Activated CD4-positive, CD25-positive, alpha-beta regulatory T cell (primary cell): ENCODE results near the gene DLX1.

Experiments used
- DNase-seq, 4 experiments: peaks; one replicate each; lab custom pipeline; 2025; lab: John Stamatoyannopoulos, UW

The DLX1 gene

DNA sequence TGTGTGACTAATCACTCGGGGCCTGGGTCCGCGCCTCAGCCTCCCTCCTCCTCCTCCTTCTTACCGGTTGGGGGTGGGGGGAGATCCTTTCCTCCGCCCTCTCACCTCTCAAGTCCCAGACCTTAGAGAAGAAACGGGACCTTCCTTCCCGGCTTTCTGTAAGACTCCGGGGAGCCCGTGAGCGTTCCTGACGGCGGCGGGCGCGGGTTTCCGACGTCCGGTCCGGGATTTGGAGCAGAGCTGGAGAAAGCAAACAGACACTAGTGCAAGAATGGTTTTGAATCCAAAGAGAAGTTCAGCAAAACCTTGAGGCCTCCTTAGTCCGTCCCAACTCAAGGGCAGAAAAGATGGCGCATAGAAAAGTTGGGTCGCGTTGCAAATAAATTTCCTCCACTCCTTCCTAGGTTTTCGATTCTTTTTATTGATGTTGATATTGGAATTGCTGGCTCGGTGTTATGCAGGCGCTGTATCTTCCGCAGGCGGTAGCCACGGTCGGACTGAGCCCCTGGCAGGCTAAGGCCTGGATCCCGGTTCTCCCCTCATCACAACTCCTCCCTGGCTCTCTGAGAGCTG, 2.0 kb downstream of the DLX1 start:
- DNase-seq, result no peak

GRCh38 chr2:172087780-172088244, 2.5 kb downstream of the DLX1 start:
- no peak for DNase-seq

GRCh38 chr2:172088245-172089004, 3.1 kb downstream of the DLX1 start:
- DNase-seq, result no peak

- no peak for DNase-seq
Measured at GRCh38 chr2:172089005-172089504, 3.7 kb downstream of the DLX1 start.

DNA sequence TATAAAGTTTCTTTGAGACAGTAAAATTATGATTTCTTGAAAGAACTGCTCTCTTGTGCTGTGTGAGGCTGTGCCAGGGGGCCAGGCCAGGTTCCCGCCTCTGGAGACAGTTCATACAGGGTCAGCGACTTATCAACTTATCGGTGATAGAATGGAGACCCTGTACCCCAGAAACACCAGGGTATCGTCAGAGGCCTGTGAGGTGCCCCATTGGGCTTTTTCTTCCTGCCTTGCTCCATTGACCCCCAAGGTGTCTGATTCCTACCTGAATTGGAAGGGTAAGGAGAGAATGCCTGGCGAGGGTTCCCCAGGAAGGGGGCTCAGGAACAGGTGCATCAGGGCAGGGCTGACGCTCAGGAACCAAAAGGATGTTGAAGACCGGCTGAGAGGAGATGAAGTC, 4.3 kb downstream of the DLX1 start:
- DNase-seq, result no peak

- no peak for DNase-seq
Measured at GRCh38 chr2:172090044-172090961, 5.0 kb downstream of the DLX1 start.

DNA sequence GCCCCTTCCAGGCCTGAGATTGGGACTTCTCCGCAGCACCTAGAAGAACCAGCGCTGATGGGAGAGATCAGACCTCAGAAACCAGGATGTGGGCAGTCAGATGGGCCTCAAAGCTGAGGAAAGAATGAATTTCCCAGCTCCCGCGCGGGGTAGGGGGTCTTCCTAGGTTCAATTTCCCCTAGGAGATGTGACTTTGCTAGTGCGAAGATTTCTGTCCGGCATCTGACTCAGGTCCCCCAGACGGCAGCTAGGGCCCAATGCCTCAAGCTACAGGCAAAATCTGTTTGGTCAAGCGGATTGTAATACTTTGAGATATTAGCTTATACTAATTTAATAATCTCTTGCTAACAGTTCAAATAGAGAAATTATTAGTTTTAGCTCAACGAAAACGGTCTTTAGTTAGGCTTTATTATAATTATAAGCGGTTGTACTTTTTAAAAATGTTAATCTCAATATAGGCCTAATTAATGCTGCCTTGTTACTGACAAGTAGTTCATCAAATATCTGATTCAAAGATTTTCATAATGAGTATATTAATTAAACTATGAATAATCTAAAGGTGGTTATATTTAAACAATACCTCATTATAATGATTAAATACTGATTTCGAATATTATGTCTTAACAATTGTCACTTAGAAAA, 5.8 kb downstream of the DLX1 start:
- no peak for DNase-seq

GRCh38 chr2:172091761-172092566, 6.7 kb downstream of the DLX1 start:
- no peak for DNase-seq

- no peak for DNase-seq
Measured at GRCh38 chr2:172092716-172093415, 7.6 kb downstream of the DLX1 start.

DNA sequence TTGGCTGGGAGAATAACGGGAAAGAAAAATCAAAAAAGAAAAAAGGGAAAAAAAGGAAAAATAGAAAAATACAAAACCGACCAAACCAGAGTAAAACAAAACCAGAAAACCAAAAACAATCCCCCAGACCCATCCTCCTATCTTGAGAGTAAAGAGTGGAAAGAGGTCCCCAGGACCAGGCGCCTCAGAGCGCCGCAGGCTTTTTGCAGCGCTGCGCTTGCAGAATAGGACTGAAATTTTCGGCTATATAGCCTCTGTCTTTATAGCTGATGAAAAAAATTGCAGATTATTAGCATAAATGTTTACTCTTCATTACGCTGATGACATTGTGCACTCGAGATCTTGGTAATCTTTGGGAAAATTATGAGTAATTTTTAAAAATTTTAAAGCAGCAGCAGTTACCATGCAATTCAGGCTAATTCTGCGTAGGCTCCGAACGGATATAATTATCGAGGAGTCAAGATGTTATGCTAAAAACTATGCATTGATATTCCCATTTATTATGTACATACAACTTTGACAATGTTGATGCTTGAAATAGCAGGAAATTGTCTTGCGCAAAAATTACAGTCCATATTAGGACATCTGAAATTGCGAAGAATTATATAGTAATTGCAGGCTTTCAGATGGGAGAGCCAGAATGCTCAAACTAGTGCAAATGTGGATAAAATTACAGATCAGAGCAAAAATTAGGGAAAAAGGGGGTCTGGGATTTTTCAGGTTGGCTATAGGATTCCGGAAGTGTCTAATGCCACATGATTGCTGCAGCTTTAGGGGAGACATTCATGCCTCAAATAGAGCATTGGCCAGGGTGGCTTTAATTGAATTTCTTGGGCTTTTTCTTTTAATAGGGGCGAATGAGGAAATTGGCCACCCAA, 8.3 kb downstream of the DLX1 start:
- DNase-seq, result no peak

- DNase-seq, result no peak
Measured at GRCh38 chr2:172094294-172095145, 9.2 kb downstream of the DLX1 start.

DNA sequence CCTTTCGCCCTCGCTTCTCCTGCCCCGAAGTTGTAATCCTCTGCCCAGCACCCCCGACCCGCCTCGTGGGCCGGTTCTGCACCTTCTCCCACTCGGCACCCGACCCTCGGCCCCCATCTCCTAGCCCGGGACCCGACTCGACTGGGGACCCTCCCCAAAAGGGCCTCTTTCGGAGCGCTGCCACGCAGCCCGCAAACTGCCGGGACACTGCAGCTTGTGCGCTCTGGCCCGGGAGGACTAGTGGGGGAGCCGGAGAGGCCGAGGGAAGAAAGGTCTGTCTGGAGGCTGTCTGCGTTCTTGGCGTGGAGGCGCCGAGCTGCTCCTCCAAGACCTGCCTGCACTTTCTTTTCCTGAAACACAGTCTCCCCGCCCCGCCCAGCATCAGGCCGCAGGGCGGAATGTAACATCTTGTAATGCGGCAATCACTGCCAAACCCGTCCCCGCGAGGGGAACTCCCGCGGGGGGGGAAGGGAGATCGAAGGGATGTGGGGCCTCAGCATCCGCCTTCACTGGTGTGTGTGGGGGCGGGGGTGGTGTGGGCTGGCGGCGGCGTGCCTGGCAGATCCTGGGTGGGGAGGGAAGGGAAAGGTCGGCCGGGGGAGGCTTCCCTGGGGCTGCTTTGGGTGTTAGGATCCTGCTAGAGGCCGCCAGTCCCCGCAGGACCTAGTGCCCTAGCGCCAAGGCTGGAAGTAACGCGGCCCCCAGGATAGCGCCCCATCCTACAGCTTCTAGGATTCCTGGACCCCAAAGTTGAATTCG, 10.0 kb downstream of the DLX1 start:
- DNase-seq, result peak in 3 of 4 experiments; percentile 27 to 62 (median 48)

- DNase-seq, result no peak
Measured at GRCh38 chr2:172095905-172096625, 10.8 kb downstream of the DLX1 start.

GRCh38 chr2:172096626-172097547, 11.6 kb downstream of the DLX1 start:
- no peak for DNase-seq

- DNase-seq, result no peak
Measured at GRCh38 chr2:172097557-172098131, 12.3 kb downstream of the DLX1 start.

- no peak for DNase-seq
Measured at GRCh38 chr2:172098287-172098649, 13.0 kb downstream of the DLX1 start.
